ENCODE data around the gene CCS. TPM values are rescaled to one million over a fixed set of nuclear protein-coding genes. Genes with fewer than 3 reads are reported as not detected.

CCS gene
- total and polyA plus RNA-seq, 9 of the 15 experiments (the other 6 are each of a cell fraction or from before 2014, with no cell fraction given) = 1.1 to 46.6 (median 26.8) TPM

GRCh38 chr11:66545701-66546367 lies 47.2 kb upstream of the CCS start, which contains the start of gene ZDHHC24 (continued):
- TF ChIP-seq STAT6 (CRISPR knock-in tag; IDR thresholded peaks at IDR 0.05) = peak; percentile 35; the same call in 1 of the 2 replicates
- TF ChIP-seq JUN (IDR thresholded peaks at IDR 0.05; ENCODE audit: borderline replicate concordance, low read depth, low read length) = no peak
- no peak for TF ChIP-seq JUN (CRISPR knock-in tag; IDR thresholded peaks at IDR 0.05; ENCODE audit: borderline replicate concordance)
- TF ChIP-seq TSC22D4 (tag; IDR thresholded peaks at IDR 0.05) = no peak
- no peak for TF ChIP-seq GTF2A2 (tag; IDR thresholded peaks at IDR 0.05)
- TF ChIP-seq, protein P1, sequence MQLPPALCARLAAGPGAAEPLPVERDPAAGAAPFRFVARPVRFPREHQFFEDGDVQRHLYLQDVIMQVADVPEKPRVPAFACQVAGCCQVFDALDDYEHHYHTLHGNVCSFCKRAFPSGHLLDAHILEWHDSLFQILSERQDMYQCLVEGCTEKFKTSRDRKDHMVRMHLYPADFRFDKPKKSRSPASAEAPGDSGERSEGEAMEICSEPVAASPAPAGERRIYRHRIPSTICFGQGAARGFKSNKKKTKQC (CRISPR knock-in tag; IDR thresholded peaks at IDR 0.05) = peak; percentile 86
- TF ChIP-seq, protein P2, sequence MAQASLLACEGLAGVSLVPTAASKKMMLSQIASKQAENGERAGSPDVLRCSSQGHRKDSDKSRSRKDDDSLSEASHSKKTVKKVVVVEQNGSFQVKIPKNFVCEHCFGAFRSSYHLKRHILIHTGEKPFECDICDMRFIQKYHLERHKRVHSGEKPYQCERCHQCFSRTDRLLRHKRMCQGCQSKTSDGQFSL (CRISPR knock-in tag; IDR thresholded peaks at IDR 0.05) = peak; percentile 86
- TF ChIP-seq, protein P2 (tag; IDR thresholded peaks at IDR 0.05) = no peak
- no peak for TF ChIP-seq HSF4 (CRISPR knock-in tag; IDR thresholded peaks at IDR 0.05; ENCODE audit: borderline replicate concordance)
- no peak for TF ChIP-seq MCM3 (IDR thresholded peaks at IDR 0.05)
- TF ChIP-seq ZNF311 (CRISPR knock-in tag; IDR thresholded peaks at IDR 0.05) = no peak
- no peak for TF ChIP-seq BRF1 (IDR thresholded peaks at IDR 0.05; ENCODE audit: borderline replicate concordance, extremely low read depth, insufficient read length)
- 0 out of 2 replicates have a peak, but pooled peaks have one; percentile 11 for TF ChIP-seq ZBTB12 (CRISPR knock-in tag; IDR thresholded peaks at IDR 0.05)
- TF ChIP-seq, protein P3, sequence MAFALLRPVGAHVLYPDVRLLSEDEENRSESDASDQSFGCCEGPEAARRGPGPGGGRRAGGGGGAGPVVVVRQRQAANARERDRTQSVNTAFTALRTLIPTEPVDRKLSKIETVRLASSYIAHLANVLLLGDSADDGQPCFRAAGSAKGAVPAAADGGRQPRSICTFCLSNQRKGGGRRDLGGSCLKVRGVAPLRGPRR (CRISPR knock-in tag; IDR thresholded peaks at IDR 0.05) = no peak
- no peak for TF ChIP-seq FOXJ3 (CRISPR knock-in tag; IDR thresholded peaks at IDR 0.05)
- TF ChIP-seq BRF2 (IDR thresholded peaks at IDR 0.05; ENCODE audit: borderline replicate concordance, insufficient read depth, insufficient read length) = no peak
- TF ChIP-seq, protein P4, sequence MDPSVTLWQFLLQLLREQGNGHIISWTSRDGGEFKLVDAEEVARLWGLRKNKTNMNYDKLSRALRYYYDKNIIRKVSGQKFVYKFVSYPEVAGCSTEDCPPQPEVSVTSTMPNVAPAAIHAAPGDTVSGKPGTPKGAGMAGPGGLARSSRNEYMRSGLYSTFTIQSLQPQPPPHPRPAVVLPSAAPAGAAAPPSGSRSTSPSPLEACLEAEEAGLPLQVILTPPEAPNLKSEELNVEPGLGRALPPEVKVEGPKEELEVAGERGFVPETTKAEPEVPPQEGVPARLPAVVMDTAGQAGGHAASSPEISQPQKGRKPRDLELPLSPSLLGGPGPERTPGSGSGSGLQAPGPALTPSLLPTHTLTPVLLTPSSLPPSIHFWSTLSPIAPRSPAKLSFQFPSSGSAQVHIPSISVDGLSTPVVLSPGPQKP (CRISPR knock-in tag; IDR thresholded peaks at IDR 0.05) = no peak
- TF ChIP-seq TAF15 (IDR thresholded peaks at IDR 0.05; ENCODE audit: low read depth, low read length) = no peak
- peak; percentile 93; the same call in 1 of the 2 replicates for TF ChIP-seq ZNF282 (CRISPR knock-in tag; IDR thresholded peaks at IDR 0.05)
- TF ChIP-seq SETDB1 (IDR thresholded peaks at IDR 0.05; ENCODE audit: low read length) = no peak
- peak; percentile 64 for TF ChIP-seq SUPT5H (IDR thresholded peaks at IDR 0.05)
